Measurements from ENCODE around the gene PGGHG. TPM values are rescaled to one million over a fixed set of nuclear protein-coding genes. Genes with fewer than 3 reads are reported as not detected.
A peak's percentile ranks its signal among the peaks of the same experiment; 100 is the strongest.
"Not testable (repeated sequence)": the region's sequence is repeated elsewhere in the genome, so short reads cannot be mapped to it uniquely, and the experiment has no call there.

Gene PGGHG
- total and polyA plus RNA-seq, 12 donors, result 0.55 to 77.2 (median 7.1) TPM

- no peak overlapping the region for H3K4me3 ChIP-seq
- H3K9me3 ChIP-seq (replicated peaks in 1 of 3), result no peaks in the 10 kb centered on the region
- H3K36me3 ChIP-seq (replicated peaks in 1 of 2), result no peaks in the 10 kb centered on the region
- TF ChIP-seq CTCF (IDR thresholded peaks at IDR 0.05), result no peak
- TF ChIP-seq POLR2A (IDR thresholded peaks at IDR 0.05), result no peak
- H3K27ac ChIP-seq, result no peak overlapping the region
- 74 to 93% (median 82%) methylated on average over 6 to 24 of the region's 24 CpGs for WGBS, 4 donors
- peaks cover 0 to 13% of the 10 kb centered on the region in 2 donors for H3K4me1 ChIP-seq (replicated peaks in 1 of 2)
- peak in 2 of 7 donors; percentile 11 to 14 for DNase-seq
- intact Hi-C loops (cut with DNase I), result no loop called here
- peaks cover 37% of the 10 kb centered on the region for H3K27me3 ChIP-seq
Observed at GRCh38 chr11:284105-285020, 4.6 kb upstream of the PGGHG start.

GRCh38 chr11:285021-285893 lies 3.7 kb upstream of the PGGHG start:
- Histone ChIP-seq H3K27me3 (peaks cover 28% of the 10 kb centered on the region), H3K4me3 (no peak overlapping the region), H3K36me3 (replicated peaks in 1 of 2) (no peaks in the 10 kb centered on the region), H3K9me3 (replicated peaks in 1 of 3) (no peaks in the 10 kb centered on the region), H3K27ac (no peak overlapping the region), H3K4me1 (replicated peaks in 1 of 2) (peaks cover 0 to 7% of the 10 kb centered on the region in 2 donors)
- DNase-seq, result peak in 3 of 7 donors; percentile 6 to 9 (median 8)
- intact Hi-C loops (cut with DNase I), result no loop called here
- no peak for TF ChIP-seq POLR2A (IDR thresholded peaks at IDR 0.05)
- TF ChIP-seq CTCF (IDR thresholded peaks at IDR 0.05), result no peak
- 74 to 87% (median 81%) methylated on average over 15 to 29 of the region's 29 CpGs for WGBS, 4 donors

- Histone ChIP-seq H3K36me3 (replicated peaks in 1 of 2) (no peaks in the 10 kb centered on the region), H3K27ac (no peak overlapping the region), H3K4me3 (no peak overlapping the region), H3K4me1 (replicated peaks in 1 of 2) (peaks cover 0 to under 1% of the 10 kb centered on the region in 2 donors), H3K9me3 (replicated peaks in 1 of 3) (no peaks in the 10 kb centered on the region), H3K27me3 (peaks cover 22% of the 10 kb centered on the region)
- DNase-seq, result peak in 2 of 7 donors; percentile 10
- WGBS, 4 donors, result 81 to 86% (median 85%) methylated on average over 8 of the region's 8 CpGs; no CpG with 5 or more reads in 1 of the 4 donors
- TF ChIP-seq CTCF (IDR thresholded peaks at IDR 0.05), result no peak
- no peak for TF ChIP-seq POLR2A (IDR thresholded peaks at IDR 0.05)
- intact Hi-C loops (cut with DNase I), result no loop called here
Observed at GRCh38 chr11:285894-286220, 3.1 kb upstream of the PGGHG start.

- whole genome bisulfite sequencing, 4 donors, result 82 to 88% (median 83%) methylated on average over 22 to 27 of the region's 27 CpGs
- H3K27ac ChIP-seq; H3K27me3 ChIP-seq; H3K36me3 ChIP-seq (replicated peaks in 1 of 2); H3K4me3 ChIP-seq; intact Hi-C loops (cut with DNase I); H3K9me3 ChIP-seq (replicated peaks in 1 of 3); H3K4me1 ChIP-seq (replicated peaks in 1 of 2): not testable (repeated sequence)
- peak in 3 of 7 donors; percentile 2 to 16 (median 11) for DNase-seq
Observed at GRCh38 chr11:286977-287820, 1.7 kb upstream of the PGGHG start.
